GM12878 (cell line): Measurements from ENCODE around the gene PDZRN3. TPM values are rescaled to one million over a fixed set of nuclear protein-coding genes. Genes with fewer than 3 reads are reported as not detected.
"Not testable (repeated sequence)": the region's sequence is repeated elsewhere in the genome, so short reads cannot be mapped to it uniquely, and the experiment has no call there.

Source experiments
- ATAC-seq: fragments of 200-7000 bp; cut with Tn5 transposase; 3 replicates; pipeline ENCODE4 v1.9.1; 2020; ENCODE audit warnings: mild to moderate bottlenecking, moderate library complexity
- BruUV-seq: library from RNA; stranded (reverse); fragments of 400-500 nt; replicated peaks from 2 replicates; lab custom pipeline; 2021; lab: Mats Ljungman, UMichigan
- CTCF ChIA-PET: fragments of 300-600 bp; sonication (Branson Sonifier 250); formaldehyde crosslinking; extraction: SDS; loops from one replicate; lab custom pipeline; 2021; ENCODE audit warnings: inconsistent platforms; lab: Yijun Ruan, JAX
- POLR2A ChIA-PET: fragments of 350-600 bp; formaldehyde crosslinking; extraction: SDS; loops from one replicate; lab custom pipeline; 2021; ENCODE audit warnings: inconsistent platforms; lab: Charles Lee
- RAD21 ChIA-PET: fragments of 300-600 bp; sonication (Branson Sonifier 250); formaldehyde crosslinking; loops from one replicate; lab custom pipeline; 2023; ENCODE audit warnings: antibody characterized with exemption; ENCODE audit not compliant: unreplicated experiment; lab: Charles Lee
- SMC1A ChIA-PET: fragments of 300-600 bp; sonication (Branson Sonifier 250); formaldehyde crosslinking; loops from one replicate; lab custom pipeline; 2023; ENCODE audit not compliant: unreplicated experiment, uncharacterized antibody; lab: Charles Lee
- DNase-seq: peaks from one replicate; pipeline ENCODE4 v3.0.0-alpha.2; 2011; ENCODE audit warnings: low read depth, low spot score
- FAIRE-seq: peaks from 3 replicates; lab custom pipeline; 2011; peaks lifted over from hg19 to GRCh38; lab: Jason Lieb, UNC
- H2AFZ ChIP-seq: 2 replicates; pipeline ENCODE4 v1.6.0; 2011; ENCODE audit warnings: low read depth, low read length, control low read depth; ENCODE audit not compliant: control insufficient read depth
- H3K27ac ChIP-seq: 2 replicates; pipeline ENCODE4 v1.5.1; 2011; ENCODE audit warnings: control low read depth; ENCODE audit not compliant: control insufficient read depth, insufficient read depth
- H3K27me3 ChIP-seq, 2 experiments: replicated peaks in 1 of 2; 2 replicates each; pipeline versions ENCODE4 v1.6.0 to v1.6.1; 2011; ENCODE audit warnings: low read length in 1 of 2; ENCODE audit not compliant: control insufficient read depth in 2 of 2, insufficient read depth in 2 of 2
- H3K36me3 ChIP-seq, 2 experiments: 2 replicates each; pipeline ENCODE4 v1.5.1; 2011; ENCODE audit warnings: low read length in 1 of 2; ENCODE audit not compliant: control insufficient read depth in 2 of 2, insufficient read depth in 2 of 2
- H3K4me1 ChIP-seq: 2 replicates; pipeline ENCODE4 v1.6.1; 2011; ENCODE audit warnings: mild to moderate bottlenecking, low read length, moderate library complexity, mixed read lengths; ENCODE audit not compliant: control insufficient read depth, insufficient read depth
- H3K4me2 ChIP-seq: 2 replicates; pipeline ENCODE4 v1.6.0; 2011; ENCODE audit warnings: control low read depth; ENCODE audit not compliant: control insufficient read depth, insufficient read depth
- H3K4me3 ChIP-seq: fragments of 200-600 bp; sonication (generic); 2 replicates; pipeline ENCODE4 v1.5.1; 2016
- H3K79me2 ChIP-seq: 2 replicates; pipeline ENCODE4 v1.6.0; 2011; ENCODE audit warnings: low read length; ENCODE audit not compliant: control insufficient read depth, insufficient read depth
- H3K9ac ChIP-seq: 2 replicates; pipeline ENCODE4 v1.8.0; 2011; ENCODE audit warnings: low read length, control low read depth, mixed read lengths; ENCODE audit not compliant: control insufficient read depth, insufficient read depth
- H3K9me3 ChIP-seq: replicated peaks from 3 replicates; pipeline ENCODE4 v1.5.1; 2011; ENCODE audit warnings: mild to moderate bottlenecking, low read length; ENCODE audit not compliant: control insufficient read depth, insufficient read depth
- H4K20me1 ChIP-seq: 2 replicates; pipeline ENCODE4 v1.6.0; 2011; ENCODE audit not compliant: control insufficient read depth, insufficient read depth
- BACH1 ChIP-seq: fragments of 450-650 bp; IDR thresholded peaks from 2 replicates; pipeline ENCODE4 v1.6.1; 2017; ENCODE audit warnings: mild to moderate bottlenecking, borderline replicate concordance
- CBFB ChIP-seq: IDR thresholded peaks from 2 replicates; pipeline ENCODE4 v1.6.1; 2016; ENCODE audit warnings: antibody characterized with exemption, low read depth
- CREM ChIP-seq: IDR thresholded peaks from 2 replicates; pipeline ENCODE4 v1.6.1; 2014; ENCODE audit warnings: antibody characterized with exemption, low read depth
- MYB ChIP-seq: fragments of 150-350 bp; IDR thresholded peaks from 2 replicates; pipeline ENCODE4 v1.6.1; 2014; ENCODE audit warnings: mild to moderate bottlenecking, low read depth, low read length, borderline replicate concordance
- NR2C2 ChIP-seq: IDR thresholded peaks from 2 replicates; pipeline ENCODE4 v1.6.1; 2011; ENCODE audit warnings: borderline replicate concordance, low read depth; ENCODE audit not compliant: control insufficient read depth, insufficient read length
- PML ChIP-seq: IDR thresholded peaks from 2 replicates; pipeline ENCODE4 v1.6.1; 2012; ENCODE audit warnings: low read length, inconsistent platforms
- POU2F2 ChIP-seq: IDR thresholded peaks from 3 replicates; pipeline ENCODE4 v1.6.1; 2011; ENCODE audit warnings: low read depth, mild to moderate bottlenecking, low read length, borderline replicate concordance
- RELA ChIP-seq: fragments of 450-650 bp; IDR thresholded peaks from 2 replicates; pipeline ENCODE4 v1.8.0; 2014; ENCODE audit warnings: borderline replicate concordance; ENCODE audit not compliant: partially characterized antibody
- TCF3 ChIP-seq: IDR thresholded peaks from 2 replicates; pipeline ENCODE4 v1.6.1; 2012; ENCODE audit warnings: low read depth, mild to moderate bottlenecking, low read length, borderline replicate concordance; ENCODE audit not compliant: insufficient read depth
- ZNF24 ChIP-seq: fragments of 450-650 bp; IDR thresholded peaks from 2 replicates; pipeline ENCODE4 v1.6.1; 2017; ENCODE audit warnings: antibody characterized with exemption, mild to moderate bottlenecking
- ZNF384 ChIP-seq: IDR thresholded peaks from 2 replicates; pipeline ENCODE4 v1.6.1; 2012; ENCODE audit warnings: low read depth, mild to moderate bottlenecking, low read length, improper control_type of control experiment, borderline replicate concordance
- WGBS: methylation state at CpG from one replicate; pipeline ENCODE4 v1.1.6; 2016; ENCODE audit warnings: low lambda C conversion rate; ENCODE audit not compliant: insufficient replicate concordance, insufficient coverage; ENCODE audit errors: missing lambda C conversion rate; 5-methylcytosine and 5-hydroxymethylcytosine counted together
- in situ Hi-C: fragments of 300-500 bp; cut with MboI; formaldehyde crosslinking; loops from 9 replicates; pipeline ENCODE4 v1.14.3; 2018; ENCODE audit warnings: mixed read lengths
- intact Hi-C: fragments of 100-400 bp; cut with micrococcal nuclease; formaldehyde crosslinking; loops from one replicate; pipeline ENCODE4 v1.14.2; 2022; ENCODE audit not compliant: unreplicated experiment
- polyA plus RNA-seq, 11 experiments: library from polyadenylated mRNA; depleted of rRNA in 4 of 11; unstranded in 6 of 11; stranded (reverse) in 5 of 11; fragments of >200 nt; fragmentation: Nextera tagmentation in 4 of 11; fragmentation: Illumina TruSeq in 1 of 11; extraction: Ambion mirVana in 4 of 11; extraction: Trizol in 1 of 11; gene quantifications; 1 replicate in 1 of 11; 2 replicates in 10 of 11; pipeline versions ENCODE4 v1.2.1 to v1.2.3, GENCODE V29; 2011 to 2016; ENCODE audit warnings: inconsistent platforms in 2 of 11, missing spikeins in 2 of 11, low read depth in 1 of 11
- total RNA-seq, 4 experiments: library from RNA; depleted of rRNA in 3 of 4; stranded (reverse); fragments of >200 nt in 3 of 4; fragmentation: Illumina TruSeq in 1 of 4; extraction: Trizol in 1 of 4; gene quantifications; 2 replicates each; pipeline versions ENCODE4 v1.2.1 to v1.2.3, GENCODE V29; 2013 to 2021
- TF ChIP-seq, protein P1 (sequence below): fragments of 450-650 bp; IDR thresholded peaks from 2 replicates; pipeline ENCODE4 v1.6.1; 2016; ENCODE audit warnings: mild to moderate bottlenecking
- TF ChIP-seq, protein P2 (sequence below): fragments of 450-650 bp; IDR thresholded peaks from 2 replicates; pipeline ENCODE4 v1.6.1; 2017; ENCODE audit warnings: mild to moderate bottlenecking

PDZRN3 gene
- total and polyA plus RNA-seq, 10 of the 15 experiments (the other 5 are each of a cell fraction or from before 2014, with no cell fraction given) = 0.07 to 0.37 (median 0.12) TPM; not detected in 6

DNA sequence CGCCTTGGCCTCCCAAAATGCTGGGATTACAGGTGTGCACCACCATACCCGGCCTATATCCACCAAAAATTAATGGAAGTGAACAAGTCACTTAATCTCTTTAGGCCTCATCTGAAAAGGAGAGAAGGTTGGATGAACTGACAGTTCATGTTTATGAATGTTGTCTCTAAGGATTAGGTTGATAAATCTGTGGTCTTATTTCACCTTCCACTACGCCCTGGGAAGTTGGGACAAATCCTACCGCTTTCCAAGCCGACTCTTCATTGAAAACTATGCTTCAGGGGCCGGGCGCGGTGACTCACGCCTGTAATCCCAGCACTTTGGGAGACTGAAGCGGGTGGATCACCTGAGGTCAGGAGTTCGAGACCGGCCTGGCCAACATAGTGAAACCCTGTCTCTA, 59.4 kb downstream of the PDZRN3 start:
- BruUV-seq, FAIRE-seq, H3K27ac ChIP-seq, RAD21 ChIA-PET, H3K4me1 ChIP-seq, H3K4me2 ChIP-seq, SMC1A ChIA-PET, POLR2A ChIA-PET, H3K4me3 ChIP-seq, H2AFZ ChIP-seq, DNase-seq, in situ Hi-C loops, H4K20me1 ChIP-seq, ATAC-seq, H3K79me2 ChIP-seq, H3K36me3 ChIP-seq, intact Hi-C loops, H3K27me3 ChIP-seq, H3K9ac ChIP-seq, H3K9me3 ChIP-seq, CTCF ChIA-PET: not testable (repeated sequence)
- 33% methylated on average over 10 of the region's 12 CpGs for WGBS

DNA sequence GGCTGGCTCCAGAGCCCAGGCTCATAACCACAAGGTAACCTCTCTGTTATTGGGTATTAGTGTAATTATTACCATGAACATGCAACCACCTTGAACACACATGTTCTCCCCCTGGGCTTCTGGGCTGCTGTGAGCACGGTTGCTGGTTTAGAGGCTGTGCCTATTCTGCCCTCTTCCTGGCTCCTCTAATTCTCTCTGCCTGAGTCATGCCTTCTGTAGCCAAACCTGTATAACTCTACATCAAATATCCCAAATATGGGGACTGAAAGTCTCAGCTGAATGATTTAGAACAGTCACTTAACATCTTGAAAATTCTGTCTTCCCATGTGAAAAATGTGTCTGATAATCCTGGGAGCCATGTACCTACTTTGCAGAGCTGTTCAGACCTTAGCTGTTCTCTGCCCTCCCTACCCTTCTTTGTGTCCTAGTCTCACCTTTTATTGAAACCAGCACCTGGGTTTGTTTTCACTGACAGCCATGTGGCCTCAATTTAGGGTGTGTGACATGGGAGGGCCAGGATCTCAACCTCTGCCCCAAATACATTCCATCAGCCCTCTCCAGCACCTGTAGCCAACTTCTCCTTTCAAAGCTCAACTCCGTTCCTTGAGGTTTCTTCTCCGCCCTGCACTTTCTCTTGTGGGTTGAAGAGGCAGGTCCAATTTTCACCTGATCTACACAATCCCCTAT, 60.7 kb downstream of the PDZRN3 start:
- H3K9me3 ChIP-seq = no peaks in the 10 kb centered on the region
- SMC1A ChIA-PET = no interaction called here
- in situ Hi-C loops = no loop called here
- 0% methylated on average over 3 of the region's 3 CpGs for WGBS
- H3K9ac ChIP-seq = no peak overlapping the region
- intact Hi-C loops = no loop called here
- ATAC-seq = no peak
- H2AFZ ChIP-seq = no peak overlapping the region
- TF ChIP-seq RELA (no peak), CBFB (no peak), BACH1 (no peak), POU2F2 (no peak), CREM (no peak), ZNF24 (no peak), ZNF384 (no peak), TCF3 (no peak), NR2C2 (no peak), PML (no peak), MYB (no peak)
- TF ChIP-seq, protein P1, sequence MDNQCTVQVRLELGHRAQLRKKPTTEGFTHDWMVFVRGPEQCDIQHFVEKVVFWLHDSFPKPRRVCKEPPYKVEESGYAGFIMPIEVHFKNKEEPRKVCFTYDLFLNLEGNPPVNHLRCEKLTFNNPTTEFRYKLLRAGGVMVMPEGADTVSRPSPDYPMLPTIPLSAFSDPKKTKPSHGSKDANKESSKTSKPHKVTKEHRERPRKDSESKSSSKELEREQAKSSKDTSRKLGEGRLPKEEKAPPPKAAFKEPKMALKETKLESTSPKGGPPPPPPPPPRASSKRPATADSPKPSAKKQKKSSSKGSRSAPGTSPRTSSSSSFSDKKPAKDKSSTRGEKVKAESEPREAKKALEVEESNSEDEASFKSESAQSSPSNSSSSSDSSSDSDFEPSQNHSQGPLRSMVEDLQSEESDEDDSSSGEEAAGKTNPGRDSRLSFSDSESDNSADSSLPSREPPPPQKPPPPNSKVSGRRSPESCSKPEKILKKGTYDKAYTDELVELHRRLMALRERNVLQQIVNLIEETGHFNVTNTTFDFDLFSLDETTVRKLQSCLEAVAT = no peak
- TF ChIP-seq, protein P2, sequence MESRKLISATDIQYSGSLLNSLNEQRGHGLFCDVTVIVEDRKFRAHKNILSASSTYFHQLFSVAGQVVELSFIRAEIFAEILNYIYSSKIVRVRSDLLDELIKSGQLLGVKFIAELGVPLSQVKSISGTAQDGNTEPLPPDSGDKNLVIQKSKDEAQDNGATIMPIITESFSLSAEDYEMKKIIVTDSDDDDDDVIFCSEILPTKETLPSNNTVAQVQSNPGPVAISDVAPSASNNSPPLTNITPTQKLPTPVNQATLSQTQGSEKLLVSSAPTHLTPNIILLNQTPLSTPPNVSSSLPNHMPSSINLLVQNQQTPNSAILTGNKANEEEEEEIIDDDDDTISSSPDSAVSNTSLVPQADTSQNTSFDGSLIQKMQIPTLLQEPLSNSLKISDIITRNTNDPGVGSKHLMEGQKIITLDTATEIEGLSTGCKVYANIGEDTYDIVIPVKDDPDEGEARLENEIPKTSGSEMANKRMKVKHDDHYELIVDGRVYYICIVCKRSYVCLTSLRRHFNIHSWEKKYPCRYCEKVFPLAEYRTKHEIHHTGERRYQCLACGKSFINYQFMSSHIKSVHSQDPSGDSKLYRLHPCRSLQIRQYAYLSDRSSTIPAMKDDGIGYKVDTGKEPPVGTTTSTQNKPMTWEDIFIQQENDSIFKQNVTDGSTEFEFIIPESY = no peak
- no TSS peak for BruUV-seq
- RAD21 ChIA-PET = no interaction called here
- H3K27me3 ChIP-seq = peaks cover 0 to 1% of the 10 kb centered on the region in 2 experiments; a peak in 1 of 4 replicates
- no peaks in the 10 kb centered on the region for H3K4me1 ChIP-seq
- H4K20me1 ChIP-seq = no peaks in the 10 kb centered on the region
- no peak overlapping the region for H3K4me2 ChIP-seq
- no peaks in the 10 kb centered on the region for H3K36me3 ChIP-seq
- DNase-seq = no peak
- CTCF ChIA-PET = no interaction called here
- no peaks in the 10 kb centered on the region for H3K79me2 ChIP-seq
- FAIRE-seq = no peak
- no peak overlapping the region for H3K4me3 ChIP-seq
- no peak overlapping the region for H3K27ac ChIP-seq
- POLR2A ChIA-PET = no interaction called here
